ENCODE data around the gene FAM120A. TPM values are rescaled to one million over a fixed set of nuclear protein-coding genes. Genes with fewer than 3 reads are reported as not detected.

The FAM120A gene
- total RNA-seq, 1 donor from 2014 or later: 57.3 TPM

DNA sequence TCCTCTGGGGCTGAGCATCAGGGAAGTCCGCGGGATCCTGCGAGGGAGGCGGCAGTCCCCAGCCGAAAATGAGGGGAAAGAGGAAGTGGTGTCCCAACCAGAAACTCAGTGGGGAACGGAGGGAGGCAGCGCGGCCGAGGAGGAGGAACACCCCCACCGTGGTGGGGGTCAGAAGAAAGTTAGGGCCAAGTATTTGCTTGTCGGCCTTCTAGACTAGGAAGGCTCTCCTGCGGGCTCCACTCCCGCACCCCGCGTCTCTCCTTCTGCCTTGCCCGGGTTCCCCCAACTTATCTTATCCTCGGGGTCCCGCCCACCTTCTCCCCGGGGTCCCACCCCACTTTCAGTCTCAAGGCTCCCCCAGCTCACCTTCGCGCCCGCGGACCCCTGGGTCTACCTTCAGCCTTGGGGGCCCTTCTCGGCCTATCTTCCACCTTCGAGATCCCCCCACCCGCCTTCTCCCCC, 124.3 kb downstream of the FAM120A start:
- peaks cover 9% of the 10 kb centered on the region for H3K36me3 Mint-ChIP-seq (ENCODE audit: low read depth)
- TF ChIP-seq, protein P1, sequence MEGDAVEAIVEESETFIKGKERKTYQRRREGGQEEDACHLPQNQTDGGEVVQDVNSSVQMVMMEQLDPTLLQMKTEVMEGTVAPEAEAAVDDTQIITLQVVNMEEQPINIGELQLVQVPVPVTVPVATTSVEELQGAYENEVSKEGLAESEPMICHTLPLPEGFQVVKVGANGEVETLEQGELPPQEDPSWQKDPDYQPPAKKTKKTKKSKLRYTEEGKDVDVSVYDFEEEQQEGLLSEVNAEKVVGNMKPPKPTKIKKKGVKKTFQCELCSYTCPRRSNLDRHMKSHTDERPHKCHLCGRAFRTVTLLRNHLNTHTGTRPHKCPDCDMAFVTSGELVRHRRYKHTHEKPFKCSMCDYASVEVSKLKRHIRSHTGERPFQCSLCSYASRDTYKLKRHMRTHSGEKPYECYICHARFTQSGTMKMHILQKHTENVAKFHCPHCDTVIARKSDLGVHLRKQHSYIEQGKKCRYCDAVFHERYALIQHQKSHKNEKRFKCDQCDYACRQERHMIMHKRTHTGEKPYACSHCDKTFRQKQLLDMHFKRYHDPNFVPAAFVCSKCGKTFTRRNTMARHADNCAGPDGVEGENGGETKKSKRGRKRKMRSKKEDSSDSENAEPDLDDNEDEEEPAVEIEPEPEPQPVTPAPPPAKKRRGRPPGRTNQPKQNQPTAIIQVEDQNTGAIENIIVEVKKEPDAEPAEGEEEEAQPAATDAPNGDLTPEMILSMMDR (conservative IDR thresholded peaks at IDR 0.05): no peak
- peak overlapping the region; percentile 95 for H3K27ac Mint-ChIP-seq (ENCODE audit: unreplicated experiment)
- H3K4me1 Mint-ChIP-seq: peaks cover 49% of the 10 kb centered on the region
- peaks cover 6% of the 10 kb centered on the region for H3K9me3 Mint-ChIP-seq
- DNase-seq (ENCODE audit: low read depth, low spot score): no peak
- no peaks in the 10 kb centered on the region for H3K27me3 Mint-ChIP-seq (ENCODE audit: low read depth)
- H3K4me3 Mint-ChIP-seq: peak overlapping the region; percentile 89

DNA sequence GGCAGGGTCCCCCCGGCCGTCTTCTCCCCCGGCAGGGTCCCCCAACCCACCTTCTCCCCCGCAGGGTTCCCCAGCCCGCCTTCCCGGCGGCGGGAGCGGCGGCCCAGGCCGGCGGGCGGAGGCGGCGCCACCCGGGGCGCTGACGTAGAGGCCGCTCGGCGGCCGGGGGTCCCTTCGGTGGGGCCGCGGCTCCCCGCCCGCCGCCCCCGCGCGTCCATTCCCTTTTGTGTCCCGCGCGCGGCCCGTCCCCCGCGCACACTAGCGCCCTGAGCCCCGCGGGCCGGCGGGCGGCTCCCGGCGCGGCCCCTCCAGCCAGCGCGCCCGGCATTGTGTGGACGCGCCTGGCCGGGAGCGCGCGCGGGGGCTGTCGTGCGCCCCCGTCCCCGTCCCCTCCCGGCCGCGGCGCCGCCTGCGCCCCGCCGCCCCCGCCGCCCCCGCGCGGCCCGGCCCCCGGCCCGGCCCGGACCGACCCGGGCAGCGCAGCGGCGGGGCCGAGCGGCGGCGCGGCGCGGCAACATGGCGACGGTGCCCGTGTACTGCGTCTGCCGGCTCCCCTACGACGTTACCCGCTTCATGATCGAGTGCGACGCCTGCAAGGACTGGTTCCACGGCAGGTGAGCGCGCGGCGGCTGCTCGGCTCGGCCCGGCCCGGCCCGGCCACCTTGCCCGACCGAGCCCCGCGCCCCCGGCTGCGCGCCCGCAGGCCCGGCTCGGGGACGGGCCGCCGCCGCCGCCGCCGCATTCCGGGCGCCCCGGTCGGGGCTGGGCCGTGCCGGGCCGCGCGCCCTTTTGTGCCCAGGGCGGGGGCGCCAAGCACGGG, 125.0 kb downstream of the FAM120A start, which contains the start of gene PHF2:
Gene PHF2, plus strand, starts transcription at position 327 of the 820 bp plus-strand sequence. Its CDS starts 190 bp downstream, at position 517.
- Mint-ChIP-seq H3K36me3 (ENCODE audit: low read depth) (peaks cover 4% of the 10 kb centered on the region), H3K27me3 (ENCODE audit: low read depth) (no peaks in the 10 kb centered on the region), H3K4me1 (peaks cover 55% of the 10 kb centered on the region), H3K27ac (ENCODE audit: unreplicated experiment) (peak within 1 kb of the TSS; percentile 95), H3K4me3 (peak within 1 kb of the TSS; percentile 92), H3K9me3 (peaks cover 2% of the 10 kb centered on the region)
- DNase-seq (ENCODE audit: low read depth, low spot score): no peak
- TF ChIP-seq, protein P1 (conservative IDR thresholded peaks at IDR 0.05): no peak

DNA sequence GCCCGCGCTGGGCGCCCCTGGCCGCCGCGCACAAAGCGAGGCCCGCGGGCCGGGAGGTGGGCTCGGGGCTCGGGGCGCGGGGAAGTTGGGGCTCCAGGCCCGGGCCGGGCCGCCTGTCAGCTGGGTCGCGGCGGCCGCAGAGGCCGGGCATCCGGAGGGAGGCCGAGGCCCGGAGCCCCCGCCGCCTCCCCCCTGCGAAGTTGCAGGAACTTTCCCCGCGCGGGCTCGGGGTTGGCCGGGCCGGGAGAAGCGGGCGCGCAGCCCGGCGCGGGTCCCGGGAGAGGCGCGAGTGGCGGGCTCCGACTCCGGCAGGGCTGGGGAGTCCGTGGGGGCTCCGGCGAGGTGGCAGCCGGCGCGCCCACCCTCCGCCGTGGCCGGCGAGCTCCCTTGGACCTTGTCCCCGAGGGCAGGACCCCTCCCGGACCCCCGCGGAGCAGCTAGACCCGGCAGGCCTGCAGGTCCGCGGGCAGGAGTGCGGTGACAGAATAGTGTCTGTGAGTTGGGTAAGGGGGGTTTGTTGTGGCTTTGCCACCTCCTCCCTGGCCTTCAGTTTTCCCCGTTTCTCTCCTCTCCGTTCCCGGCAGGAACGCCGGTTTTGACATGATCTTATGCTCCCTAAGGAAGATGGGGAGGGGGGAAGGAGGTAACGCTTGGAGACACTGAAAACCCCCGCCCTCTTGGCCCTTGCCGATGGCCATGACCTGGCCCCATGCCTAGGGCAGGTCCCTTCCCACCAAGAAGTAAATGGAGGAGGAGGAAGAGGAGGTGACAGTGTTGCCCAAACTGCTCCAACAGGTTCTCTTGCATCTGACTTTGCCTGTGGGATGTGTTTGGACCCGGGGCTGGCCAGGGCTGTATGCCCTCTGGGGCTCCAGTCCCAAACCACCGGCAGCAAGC, 125.8 kb downstream of the FAM120A start:
- Mint-ChIP-seq H3K4me1 (peaks cover 62% of the 10 kb centered on the region), H3K4me3 (peak overlapping the region; percentile 92), H3K27me3 (ENCODE audit: low read depth) (no peaks in the 10 kb centered on the region), H3K36me3 (ENCODE audit: low read depth) (peaks cover 4% of the 10 kb centered on the region), H3K27ac (ENCODE audit: unreplicated experiment) (peak overlapping the region; percentile 75), H3K9me3 (peaks cover 2% of the 10 kb centered on the region)
- TF ChIP-seq, protein P1 (conservative IDR thresholded peaks at IDR 0.05): no peak
- no peak for DNase-seq (ENCODE audit: low read depth, low spot score)

DNA sequence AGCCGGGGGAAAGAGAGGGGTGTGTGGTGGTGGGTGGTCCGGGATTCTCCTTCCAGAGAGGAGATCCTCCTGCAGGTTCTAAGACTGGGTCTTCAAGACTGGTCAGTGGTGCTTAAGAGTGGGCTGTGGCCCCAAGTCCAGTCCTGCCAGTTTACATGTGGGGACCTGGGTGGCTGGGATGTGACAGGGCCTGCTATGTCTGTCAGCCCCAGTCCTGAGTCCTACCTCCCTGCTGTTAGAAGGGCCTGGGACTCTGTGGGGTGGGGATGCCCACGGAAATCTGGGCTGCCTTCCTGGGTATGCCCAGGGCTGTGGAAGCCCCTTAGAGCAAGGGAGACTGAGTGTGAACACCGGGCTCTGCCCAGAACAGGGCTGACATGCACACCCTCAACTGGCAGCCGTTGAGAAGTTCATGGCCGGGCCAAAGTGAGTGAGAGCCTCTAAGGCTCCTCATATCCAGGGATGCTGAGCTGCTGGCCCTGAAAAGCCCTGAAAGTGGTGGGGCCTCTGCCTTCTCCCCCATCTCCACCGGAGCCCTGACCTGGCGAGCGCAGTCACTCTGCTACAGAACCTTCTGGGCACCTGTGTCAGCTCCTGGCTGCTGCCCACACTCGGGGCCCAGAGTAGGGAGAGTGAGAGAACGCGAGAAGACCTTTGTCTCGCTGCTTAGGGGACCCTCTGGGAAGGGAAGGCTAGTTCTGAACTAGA, 126.6 kb downstream of the FAM120A start:
- Mint-ChIP-seq H3K36me3 (ENCODE audit: low read depth) (peaks cover 2% of the 10 kb centered on the region), H3K4me3 (peak overlapping the region; percentile 92), H3K27me3 (ENCODE audit: low read depth) (no peaks in the 10 kb centered on the region), H3K27ac (ENCODE audit: unreplicated experiment) (peak overlapping the region; percentile 75), H3K4me1 (peaks cover 70% of the 10 kb centered on the region), H3K9me3 (no peaks in the 10 kb centered on the region)
- TF ChIP-seq, protein P1 (conservative IDR thresholded peaks at IDR 0.05): no peak
- DNase-seq (ENCODE audit: low read depth, low spot score): no peak

DNA sequence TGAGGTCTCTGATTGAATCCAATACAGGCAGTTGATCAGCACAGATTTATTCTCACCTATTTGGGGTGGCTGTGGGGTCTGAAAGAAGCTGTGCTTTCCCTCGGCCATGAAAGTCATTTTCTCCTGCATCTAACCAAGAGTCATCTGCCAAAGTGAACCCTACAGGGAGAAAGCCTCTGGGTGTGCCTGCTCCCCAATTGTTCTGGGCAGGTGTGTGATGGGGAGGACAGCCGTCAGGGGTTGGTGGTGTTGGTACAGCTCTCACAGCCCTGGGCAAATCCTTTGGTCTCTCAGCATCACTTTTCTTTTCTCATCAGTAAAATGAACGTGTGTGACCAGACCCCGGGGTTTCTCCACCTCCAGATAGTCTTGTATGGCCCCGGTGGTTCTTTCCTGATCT, 127.4 kb downstream of the FAM120A start:
- Mint-ChIP-seq H3K27ac (ENCODE audit: unreplicated experiment) (no peak overlapping the region), H3K4me1 (peaks cover 67% of the 10 kb centered on the region), H3K9me3 (no peaks in the 10 kb centered on the region), H3K27me3 (ENCODE audit: low read depth) (no peaks in the 10 kb centered on the region), H3K36me3 (ENCODE audit: low read depth) (peaks cover 4% of the 10 kb centered on the region), H3K4me3 (peak overlapping the region; percentile 92)
- DNase-seq (ENCODE audit: low read depth, low spot score): no peak
- TF ChIP-seq, protein P1 (conservative IDR thresholded peaks at IDR 0.05): no peak
